Stimulated activated effector memory CD8-positive, alpha-beta T cell treated with anti-CD3 and anti-CD28 coated beads, Interleukin-12 subunit alpha, Interleukin-12 subunit beta, amount 100 ng/mL, for 72 hours (primary cell): Measurements from ENCODE around the gene TINAGL1.
A peak's percentile ranks its signal among the peaks of the same experiment; 100 is the strongest.

Experiments used
- ATAC-seq: fragments of 150-1000 bp; cut with Tn5 transposase; 2 replicates; pipeline ENCODE4 v1.10.0; 2021
- DNase-seq, 2 donors: peaks; one replicate each; pipeline ENCODE4 v3.0.0; 2021 to 2022; ENCODE audit warnings: low spot score in 2 of 2
- H3K27ac Mint-ChIP-seq: one replicate; pipeline ENCODE4 v1.8.0; 2022; ENCODE audit warnings: mild to moderate bottlenecking, mixed read lengths
- H3K36me3 Mint-ChIP-seq: one replicate; pipeline ENCODE4 v1.8.0; 2022; ENCODE audit warnings: mild to moderate bottlenecking, mixed read lengths
- H3K4me1 Mint-ChIP-seq: one replicate; pipeline ENCODE4 v1.8.0; 2022; ENCODE audit warnings: mixed read lengths
- H3K4me3 Mint-ChIP-seq: one replicate; pipeline ENCODE4 v1.8.0; 2022; ENCODE audit warnings: mild to moderate bottlenecking, mixed read lengths
- H3K9me3 Mint-ChIP-seq: one replicate; pipeline ENCODE4 v1.8.0; 2022; ENCODE audit warnings: mixed read lengths

Gene TINAGL1

DNA sequence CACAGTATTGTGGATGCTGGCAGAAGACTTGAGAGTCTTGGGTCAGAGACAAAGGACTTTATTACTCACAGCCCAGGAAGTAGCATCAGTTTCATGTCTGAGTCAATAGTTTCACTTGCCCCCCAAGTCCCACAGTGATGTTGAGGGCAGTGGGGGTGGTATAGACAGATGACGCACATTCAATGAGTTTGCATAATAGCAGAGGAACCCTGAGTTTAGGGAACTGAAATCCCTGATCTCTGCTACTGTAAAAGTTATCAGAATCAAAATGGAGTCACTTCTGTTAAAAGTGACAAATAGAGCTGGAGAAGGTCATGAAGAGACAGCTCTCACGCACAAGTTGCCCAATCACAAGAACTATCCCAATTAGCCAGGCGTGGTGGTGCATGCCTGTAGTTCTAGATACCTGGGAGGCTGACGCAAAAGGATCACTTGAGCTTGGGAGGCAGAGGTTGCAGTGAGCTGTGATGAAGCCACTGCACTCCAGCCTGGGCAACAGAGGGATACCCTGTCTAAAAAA, 29.7 kb downstream of the TINAGL1 start:
- DNase-seq (peak; percentile 26 to 76), ATAC-seq (peak; percentile 100)
- H3K27ac Mint-ChIP-seq, result no peak overlapping the region

DNA sequence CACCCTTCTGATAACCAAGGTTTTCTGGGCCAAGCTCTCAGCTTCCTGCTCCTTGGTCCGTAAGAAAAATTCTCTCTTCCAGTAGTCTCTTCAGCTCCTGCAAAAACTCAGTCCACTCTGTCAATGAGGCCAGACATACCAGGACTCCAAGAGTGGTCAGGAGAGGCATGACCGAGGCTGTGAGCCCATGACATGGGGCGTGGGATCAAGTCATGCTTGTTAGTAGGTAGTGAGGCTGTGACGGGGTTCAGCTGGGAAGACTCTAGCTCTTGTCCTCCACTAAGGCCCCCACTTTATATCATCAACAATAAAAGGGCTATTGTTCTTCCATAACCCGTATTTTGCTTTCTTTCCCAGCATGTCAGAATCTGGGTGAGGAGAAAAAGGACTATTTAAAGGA, 31.0 kb downstream of the TINAGL1 start:
- Mint-ChIP-seq H3K27ac (no peak overlapping the region), H3K4me3 (no peak overlapping the region), H3K4me1 (peaks cover 16% of the 10 kb centered on the region), H3K36me3 (no peaks in the 10 kb centered on the region), H3K9me3 (no peaks in the 10 kb centered on the region)
- ATAC-seq (no peak), DNase-seq (no peak)

More for the DNA sequence above, 29.7 kb downstream of the TINAGL1 start:
- no peaks in the 10 kb centered on the region for H3K9me3 Mint-ChIP-seq
- no peak overlapping the region for H3K4me3 Mint-ChIP-seq
- H3K4me1 Mint-ChIP-seq, result peaks cover 10% of the 10 kb centered on the region
- H3K36me3 Mint-ChIP-seq, result no peaks in the 10 kb centered on the region

DNA sequence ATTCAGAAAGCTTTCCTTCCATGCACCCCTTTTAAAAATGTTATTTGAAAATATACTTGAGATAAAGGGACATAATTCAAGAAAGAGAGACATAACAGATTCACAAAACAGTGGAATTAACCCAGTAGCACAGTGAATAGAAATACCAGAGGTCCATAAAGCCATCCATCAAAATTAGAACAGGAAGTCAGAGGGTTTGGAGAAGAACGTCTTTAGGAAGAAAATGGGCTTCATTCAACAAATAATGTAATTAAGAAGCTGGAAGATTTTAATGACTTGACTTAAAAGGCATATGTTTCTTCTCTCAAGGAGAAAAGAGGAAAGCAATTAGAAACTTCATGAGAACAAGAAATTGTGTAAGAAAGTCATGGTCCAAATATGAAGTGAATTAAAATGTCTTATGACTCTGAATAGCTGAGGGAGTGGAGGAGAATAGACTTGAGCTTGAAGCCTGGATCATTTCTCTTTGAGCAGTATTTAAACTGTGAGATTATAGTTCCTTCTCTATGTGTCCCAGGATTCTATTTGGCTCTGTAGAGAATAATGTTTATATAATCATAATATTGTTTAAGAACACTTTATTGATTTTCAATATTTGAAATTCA, 33.3 kb downstream of the TINAGL1 start:
- Mint-ChIP-seq H3K27ac (no peak overlapping the region), H3K9me3 (no peaks in the 10 kb centered on the region), H3K36me3 (no peaks in the 10 kb centered on the region), H3K4me1 (peaks cover 16% of the 10 kb centered on the region), H3K4me3 (no peak overlapping the region)
- DNase-seq (no peak), ATAC-seq (no peak)

DNA sequence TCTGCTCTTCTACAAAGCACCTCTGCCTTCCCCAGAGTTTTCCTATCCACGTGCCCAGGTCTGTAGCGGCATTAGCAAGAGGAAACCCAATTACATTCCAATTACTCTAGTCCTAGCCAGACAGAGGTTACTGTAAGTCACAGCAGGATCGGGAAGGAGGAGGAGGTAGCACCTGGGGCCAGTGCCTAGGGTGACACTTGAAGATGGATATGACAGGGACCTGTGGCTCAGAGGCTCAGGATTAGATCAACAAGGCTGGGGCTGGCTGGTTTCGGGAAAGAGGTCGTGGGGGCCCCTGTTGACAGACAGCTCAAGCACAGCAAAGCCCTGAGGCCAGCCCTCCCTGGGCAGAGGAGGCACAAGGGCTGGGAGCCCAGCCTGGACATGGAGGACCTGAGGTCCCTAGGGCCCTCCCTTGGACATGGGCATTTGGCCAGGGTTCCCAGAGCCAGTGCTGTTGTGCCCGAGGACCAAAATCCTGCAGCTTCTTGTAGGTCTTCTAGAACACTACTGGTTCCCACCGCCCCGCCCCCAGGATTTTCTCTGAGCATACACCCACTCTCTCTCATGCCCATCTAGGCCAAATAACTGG, 38.2 kb downstream of the TINAGL1 start:
- Mint-ChIP-seq H3K4me1 (peaks cover 12% of the 10 kb centered on the region), H3K27ac (no peak overlapping the region), H3K4me3 (no peak overlapping the region), H3K36me3 (no peaks in the 10 kb centered on the region), H3K9me3 (no peaks in the 10 kb centered on the region)
- ATAC-seq (no peak), DNase-seq (no peak)

DNA sequence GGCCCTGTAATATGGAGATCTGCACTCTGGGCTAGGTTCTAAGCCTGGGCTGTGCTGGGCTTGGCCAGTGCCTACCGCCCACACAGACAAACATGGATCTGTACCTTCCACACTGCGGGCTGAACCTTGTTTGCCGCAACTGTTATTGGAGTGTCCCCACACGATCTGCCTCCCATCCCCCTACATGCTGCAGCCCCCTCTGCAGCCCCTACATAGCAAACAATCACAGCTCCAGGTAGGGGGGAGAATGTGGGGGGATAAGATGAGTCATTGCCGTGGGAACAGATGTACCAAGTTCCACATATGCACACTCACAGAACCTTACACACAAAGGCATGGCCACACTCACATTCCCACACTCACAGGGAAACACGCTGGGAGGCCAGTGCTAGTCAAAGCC, 39.1 kb downstream of the TINAGL1 start:
- DNase-seq (no peak), ATAC-seq (no peak)
- Mint-ChIP-seq H3K4me1 (peaks cover 12% of the 10 kb centered on the region), H3K9me3 (no peaks in the 10 kb centered on the region), H3K36me3 (no peaks in the 10 kb centered on the region), H3K4me3 (no peak overlapping the region), H3K27ac (no peak overlapping the region)

DNA sequence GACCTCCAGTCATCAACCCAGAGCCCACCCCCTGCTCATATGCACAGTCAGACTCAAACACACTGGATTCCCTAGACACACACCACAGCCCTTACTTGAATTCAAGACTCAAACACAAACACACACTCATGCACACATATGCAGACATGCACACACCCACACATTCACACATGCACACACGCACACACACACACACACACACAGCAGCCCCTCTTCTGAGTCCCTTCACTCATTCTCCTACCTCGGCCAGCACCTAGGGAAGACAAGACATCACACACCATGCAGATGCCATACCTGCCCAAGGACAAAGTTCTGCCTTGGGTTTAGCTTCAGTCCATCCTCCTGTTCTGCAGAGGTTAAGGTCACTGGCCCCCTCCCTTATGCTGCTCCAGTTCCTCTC, 39.6 kb downstream of the TINAGL1 start:
- ATAC-seq, result no peak
- peaks cover 12% of the 10 kb centered on the region for H3K4me1 Mint-ChIP-seq
- no peak for DNase-seq
- no peaks in the 10 kb centered on the region for H3K36me3 Mint-ChIP-seq
- no peak overlapping the region for H3K27ac Mint-ChIP-seq
- no peaks in the 10 kb centered on the region for H3K9me3 Mint-ChIP-seq
- H3K4me3 Mint-ChIP-seq, result no peak overlapping the region

DNA sequence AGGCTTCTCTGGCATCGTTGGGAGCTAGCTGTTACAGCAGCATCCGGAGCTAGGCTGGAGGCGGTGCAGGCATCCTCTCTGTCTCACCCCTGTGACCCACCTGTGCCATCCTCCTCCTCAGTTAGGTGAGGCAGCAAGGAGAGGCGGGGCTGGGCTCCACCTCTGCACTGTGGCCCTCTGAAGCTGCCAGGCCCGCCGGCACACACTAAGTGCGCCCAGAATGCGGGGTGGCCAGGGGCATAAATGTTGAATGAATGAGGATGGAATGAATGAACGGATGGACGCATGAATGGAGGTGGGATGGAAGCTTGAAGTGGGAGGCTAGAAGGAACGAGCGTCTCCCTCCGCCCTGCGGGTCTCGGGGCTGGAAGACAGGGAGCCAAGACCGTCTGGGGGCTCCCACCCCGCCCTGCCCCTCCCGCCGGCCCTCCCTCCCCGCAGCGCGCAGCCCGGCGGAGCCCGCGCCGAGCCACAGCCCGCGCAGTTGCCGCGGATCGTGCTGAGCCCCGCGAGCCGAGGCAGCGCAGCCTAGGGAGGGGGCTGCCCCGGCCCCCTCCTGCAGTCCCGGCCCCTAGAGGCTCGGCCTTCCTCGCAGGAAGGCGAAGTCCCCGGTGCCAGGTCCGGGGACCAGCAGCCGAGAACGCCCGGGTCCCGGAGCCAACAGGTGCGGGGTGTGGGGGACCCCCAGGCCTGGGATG, 41.1 kb downstream of the TINAGL1 start, which contains the start of gene HCRTR1:
Gene HCRTR1, plus strand, starts transcription at position 472 of the 698 bp plus-strand sequence. CDS start 1,504 bp downstream, outside the sequence.
- no peaks in the 10 kb centered on the region for H3K36me3 Mint-ChIP-seq
- peaks cover 6% of the 10 kb centered on the region for H3K4me1 Mint-ChIP-seq
- no peak for ATAC-seq
- peak within 1 kb of the TSS; percentile 64 for H3K4me3 Mint-ChIP-seq
- DNase-seq, result no peak
- H3K27ac Mint-ChIP-seq, result no peak within 1 kb of the TSS
- H3K9me3 Mint-ChIP-seq, result no peaks in the 10 kb centered on the region

DNA sequence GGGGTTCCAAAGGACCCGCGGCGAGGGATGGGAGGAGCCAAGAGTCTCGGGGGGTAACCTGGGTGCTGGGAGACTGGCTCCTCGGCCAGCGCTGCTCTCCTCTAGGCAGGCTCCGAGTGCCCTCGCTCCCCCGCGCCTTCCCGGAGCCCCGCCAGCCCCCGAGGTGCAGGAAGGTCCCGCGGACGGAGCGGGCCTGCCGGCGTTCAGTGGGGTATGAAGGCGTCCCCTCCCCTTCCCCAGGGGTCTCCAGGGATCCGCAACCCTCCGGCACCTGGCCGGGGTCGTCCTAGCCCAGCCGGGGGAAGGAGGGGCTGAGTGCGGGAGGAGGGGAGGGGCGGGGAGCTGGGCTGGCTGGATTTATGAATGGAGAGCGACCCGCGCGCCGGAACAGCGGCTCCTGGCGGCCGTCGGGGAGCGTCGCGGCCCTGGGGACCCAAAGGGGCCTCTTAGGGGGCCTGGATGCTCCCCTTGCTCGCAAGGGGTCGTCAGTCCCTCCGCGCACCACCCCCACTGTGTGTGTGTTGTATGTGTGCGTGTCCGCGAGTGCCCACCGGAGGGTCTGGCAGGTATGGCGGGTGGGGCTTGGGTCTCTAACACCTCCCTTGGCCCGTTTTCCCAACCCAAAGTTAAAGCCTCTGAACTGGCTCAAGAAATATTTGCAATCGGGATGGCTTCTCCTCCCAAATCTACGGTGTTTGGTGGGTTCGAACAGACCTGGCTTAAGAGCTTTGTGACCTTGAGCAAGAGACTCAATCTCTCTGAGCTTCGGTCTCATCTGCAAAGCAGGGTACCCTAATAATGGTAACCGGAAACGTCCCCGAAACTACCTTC, 41.8 kb downstream of the TINAGL1 start:
- peak overlapping the region; percentile 16 for H3K4me3 Mint-ChIP-seq
- no peak overlapping the region for H3K27ac Mint-ChIP-seq
- H3K4me1 Mint-ChIP-seq, result peaks cover 6% of the 10 kb centered on the region
- H3K9me3 Mint-ChIP-seq, result no peaks in the 10 kb centered on the region
- no peaks in the 10 kb centered on the region for H3K36me3 Mint-ChIP-seq
- peak; percentile 66 for ATAC-seq
- peak; percentile 36 to 73 for DNase-seq

DNA sequence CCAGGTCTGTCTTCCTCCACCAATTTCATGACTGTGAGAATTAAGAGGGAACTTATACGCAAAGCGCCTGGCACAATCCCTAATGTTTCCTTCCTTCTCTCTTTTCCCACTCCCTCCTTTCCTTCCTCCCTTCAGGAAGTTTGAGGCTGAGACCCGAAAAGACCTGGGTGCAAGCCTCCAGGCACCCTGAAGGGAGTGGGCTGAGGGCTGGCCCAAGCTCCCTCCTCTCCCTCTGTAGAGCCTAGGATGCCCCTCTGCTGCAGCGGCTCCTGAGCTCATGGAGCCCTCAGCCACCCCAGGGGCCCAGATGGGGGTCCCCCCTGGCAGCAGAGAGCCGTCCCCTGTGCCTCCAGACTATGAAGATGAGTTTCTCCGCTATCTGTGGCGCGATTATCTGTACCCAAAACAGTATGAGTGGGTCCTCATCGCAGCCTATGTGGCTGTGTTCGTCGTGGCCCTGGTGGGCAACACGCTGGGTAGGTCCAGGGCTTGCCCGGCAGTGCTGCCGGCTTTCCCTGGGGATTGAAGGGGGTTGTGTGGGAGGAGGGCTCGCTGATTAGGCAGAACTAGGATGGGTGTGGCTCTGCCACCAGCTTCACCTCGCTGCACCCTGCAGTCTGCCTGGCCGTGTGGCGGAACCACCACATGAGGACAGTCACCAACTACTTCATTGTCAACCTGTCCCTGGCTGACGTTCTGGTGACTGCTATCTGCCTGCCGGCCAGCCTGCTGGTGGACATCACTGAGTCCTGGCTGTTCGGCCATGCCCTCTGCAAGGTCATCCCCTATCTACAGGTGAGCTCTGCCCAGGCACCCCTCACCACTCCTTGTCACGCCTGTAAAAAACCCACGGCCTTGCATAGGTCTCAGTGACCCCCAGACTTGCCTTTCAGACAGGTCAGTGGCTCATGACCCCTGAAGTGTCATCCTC, 42.9 kb downstream of the TINAGL1 start:
- peaks cover 10% of the 10 kb centered on the region for H3K4me1 Mint-ChIP-seq
- no peak overlapping the region for H3K27ac Mint-ChIP-seq
- no peaks in the 10 kb centered on the region for H3K36me3 Mint-ChIP-seq
- H3K4me3 Mint-ChIP-seq, result no peak overlapping the region
- H3K9me3 Mint-ChIP-seq, result no peaks in the 10 kb centered on the region
- ATAC-seq, result no peak
- no peak for DNase-seq

DNA sequence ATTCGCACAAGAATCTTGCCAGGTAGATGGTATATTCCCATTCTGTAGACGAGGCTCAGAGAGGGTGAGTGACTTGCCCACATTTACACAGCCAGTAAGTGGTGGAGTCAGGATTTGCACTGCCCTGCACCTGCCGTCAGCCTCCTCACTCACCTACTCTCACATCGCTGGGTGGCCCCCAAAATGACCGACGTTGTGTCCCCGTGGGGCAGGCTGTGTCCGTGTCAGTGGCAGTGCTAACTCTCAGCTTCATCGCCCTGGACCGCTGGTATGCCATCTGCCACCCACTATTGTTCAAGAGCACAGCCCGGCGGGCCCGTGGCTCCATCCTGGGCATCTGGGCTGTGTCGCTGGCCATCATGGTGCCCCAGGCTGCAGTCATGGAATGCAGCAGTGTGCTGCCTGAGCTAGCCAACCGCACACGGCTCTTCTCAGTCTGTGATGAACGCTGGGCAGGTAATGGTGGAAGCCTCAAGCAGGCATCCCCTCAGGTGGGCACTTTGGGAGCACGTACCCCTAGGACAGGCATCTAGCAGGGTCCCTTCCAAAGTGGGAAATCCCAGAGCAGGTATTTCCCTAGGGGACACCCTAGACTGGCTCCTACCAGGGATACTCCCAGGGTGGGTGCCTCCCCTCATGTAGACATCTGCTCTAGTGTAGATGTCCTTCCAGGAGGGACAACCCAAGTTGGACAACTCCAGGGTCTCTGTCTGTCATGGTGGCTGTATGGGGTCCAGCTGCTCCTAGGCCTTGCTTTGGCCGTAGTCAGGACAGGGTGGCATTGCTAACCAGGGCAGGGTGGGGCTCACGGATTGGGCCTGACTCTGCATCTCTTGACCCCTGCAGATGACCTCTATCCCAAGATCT, 44.5 kb downstream of the TINAGL1 start:
- H3K36me3 Mint-ChIP-seq, result no peaks in the 10 kb centered on the region
- H3K9me3 Mint-ChIP-seq, result no peaks in the 10 kb centered on the region
- H3K4me3 Mint-ChIP-seq, result no peak overlapping the region
- H3K27ac Mint-ChIP-seq, result no peak overlapping the region
- ATAC-seq, result no peak
- DNase-seq, result no peak
- peaks cover 19% of the 10 kb centered on the region for H3K4me1 Mint-ChIP-seq

DNA sequence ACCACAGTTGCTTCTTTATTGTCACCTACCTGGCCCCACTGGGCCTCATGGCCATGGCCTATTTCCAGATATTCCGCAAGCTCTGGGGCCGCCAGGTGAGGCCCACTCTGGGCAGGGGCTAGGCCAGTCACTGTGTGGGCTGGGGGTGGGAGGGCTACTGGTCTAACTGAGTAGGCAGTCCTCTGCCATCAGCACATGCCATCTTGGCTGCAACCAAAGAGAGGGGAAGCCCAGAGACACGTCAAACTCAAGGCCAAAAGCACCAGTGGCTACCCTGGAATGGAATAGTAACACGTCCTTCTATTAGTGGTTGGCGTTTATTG, 45.1 kb downstream of the TINAGL1 start:
- no peak for DNase-seq
- H3K36me3 Mint-ChIP-seq, result peaks cover under 1% of the 10 kb centered on the region
- no peak for ATAC-seq
- H3K4me3 Mint-ChIP-seq, result no peak overlapping the region
- peak overlapping the region; percentile 34 for H3K27ac Mint-ChIP-seq
- H3K9me3 Mint-ChIP-seq, result no peaks in the 10 kb centered on the region
- peaks cover 19% of the 10 kb centered on the region for H3K4me1 Mint-ChIP-seq

DNA sequence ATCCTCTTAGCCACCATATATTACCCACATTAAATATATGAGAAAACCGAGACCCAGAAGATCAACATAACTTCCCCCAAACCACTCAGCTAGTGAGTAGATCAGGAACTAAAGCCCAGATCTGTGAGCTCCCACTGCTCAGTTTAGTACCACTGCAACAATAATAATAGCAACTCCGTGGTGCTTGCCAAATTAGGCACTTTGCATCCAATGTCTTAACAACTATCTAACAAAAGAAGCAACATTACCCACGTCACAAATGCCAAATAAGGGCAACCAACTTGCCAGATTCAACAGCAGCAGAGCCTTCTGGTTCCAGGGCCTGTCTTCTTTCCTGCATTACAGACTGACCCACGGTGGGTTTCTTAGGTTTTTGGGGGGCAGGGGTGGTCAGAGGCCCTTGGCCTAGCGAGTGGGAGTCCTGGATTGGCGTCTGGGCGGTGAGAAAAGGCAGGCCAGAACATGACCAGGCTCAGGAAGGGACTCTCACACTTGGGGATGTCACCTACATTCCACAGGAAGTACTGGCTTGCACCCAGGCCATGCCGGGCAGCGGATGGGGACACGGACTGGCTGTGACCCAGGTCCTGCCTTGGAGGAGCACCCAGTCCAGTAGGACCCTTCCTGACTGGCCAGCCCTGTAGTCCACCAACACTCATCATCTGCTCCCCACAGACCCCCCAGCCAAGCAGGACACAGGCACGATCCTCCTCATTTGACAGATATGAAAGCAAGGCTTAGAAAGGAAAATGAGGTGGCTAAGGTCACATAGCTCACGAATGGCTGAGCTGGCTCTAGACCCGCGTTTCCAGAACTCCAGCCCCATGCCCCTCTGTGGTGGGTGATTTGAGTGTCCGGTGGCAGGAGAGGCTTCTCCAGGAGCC, 45.8 kb downstream of the TINAGL1 start:
- no peak overlapping the region for H3K4me3 Mint-ChIP-seq
- peaks cover 7% of the 10 kb centered on the region for H3K36me3 Mint-ChIP-seq
- no peaks in the 10 kb centered on the region for H3K9me3 Mint-ChIP-seq
- no peak for ATAC-seq
- H3K4me1 Mint-ChIP-seq, result peaks cover 17% of the 10 kb centered on the region
- peak overlapping the region; percentile 34 for H3K27ac Mint-ChIP-seq
- DNase-seq, result no peak

DNA sequence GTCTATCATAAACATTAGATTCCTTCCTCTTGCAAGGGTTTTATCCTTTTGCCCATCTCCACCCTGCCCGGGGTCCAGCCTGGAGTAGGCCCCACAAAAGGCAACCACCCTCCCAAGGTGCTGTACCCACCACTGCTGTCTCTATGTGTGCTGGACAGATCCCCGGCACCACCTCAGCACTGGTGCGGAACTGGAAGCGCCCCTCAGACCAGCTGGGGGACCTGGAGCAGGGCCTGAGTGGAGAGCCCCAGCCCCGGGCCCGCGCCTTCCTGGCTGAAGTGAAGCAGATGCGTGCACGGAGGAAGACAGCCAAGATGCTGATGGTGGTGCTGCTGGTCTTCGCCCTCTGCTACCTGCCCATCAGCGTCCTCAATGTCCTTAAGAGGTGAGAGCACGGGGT, 47.0 kb downstream of the TINAGL1 start:
- H3K27ac Mint-ChIP-seq, result no peak overlapping the region
- no peaks in the 10 kb centered on the region for H3K9me3 Mint-ChIP-seq
- peaks cover 13% of the 10 kb centered on the region for H3K4me1 Mint-ChIP-seq
- no peak for ATAC-seq
- H3K4me3 Mint-ChIP-seq, result no peak overlapping the region
- H3K36me3 Mint-ChIP-seq, result peaks cover 12% of the 10 kb centered on the region
- no peak for DNase-seq
